ENCODE measurements around the gene SERPINA3. TPM values are rescaled to one million over a fixed set of nuclear protein-coding genes. Genes with fewer than 3 reads are reported as not detected.
"Not testable (repeated sequence)": the region's sequence is repeated elsewhere in the genome, so short reads cannot be mapped to it uniquely, and the experiment has no call there.

Gene SERPINA3
- total RNA-seq, 1 donor from 2014 or later: 1.5 TPM

- DNase-seq (ENCODE audit: low read depth, low spot score): no peak
These were observed 27.5 kb upstream of the SERPINA3 start for GRCh38 chr14:94584591-94585280.

GRCh38 chr14:94586635-94587034, 25.6 kb upstream of the SERPINA3 start:
- no peak for DNase-seq (ENCODE audit: low read depth, low spot score)

- no peak for DNase-seq (ENCODE audit: low read depth, low spot score)
These were observed 23.9 kb upstream of the SERPINA3 start for GRCh38 chr14:94588311-94588710.

GRCh38 chr14:94591073-94591472, 21.1 kb upstream of the SERPINA3 start:
- no peak for DNase-seq (ENCODE audit: low read depth, low spot score)

GRCh38 chr14:94591871-94592270, 20.3 kb upstream of the SERPINA3 start:
- no peak for DNase-seq (ENCODE audit: low read depth, low spot score)

GRCh38 chr14:94592457-94592856, 19.7 kb upstream of the SERPINA3 start:
- DNase-seq (ENCODE audit: low read depth, low spot score): no peak

GRCh38 chr14:94593376-94593748, 18.8 kb upstream of the SERPINA3 start:
- DNase-seq (ENCODE audit: low read depth, low spot score): no peak

GRCh38 chr14:94593749-94594431, 18.3 kb upstream of the SERPINA3 start:
- no peak for DNase-seq (ENCODE audit: low read depth, low spot score)

GRCh38 chr14:94594441-94594840, 17.8 kb upstream of the SERPINA3 start:
- DNase-seq (ENCODE audit: low read depth, low spot score): no peak

- DNase-seq (ENCODE audit: low read depth, low spot score): no peak
These were observed 16.3 kb upstream of the SERPINA3 start for GRCh38 chr14:94595912-94596311.

- DNase-seq (ENCODE audit: low read depth, low spot score): no peak
These were observed 15.8 kb upstream of the SERPINA3 start for GRCh38 chr14:94596361-94596760.

- DNase-seq (ENCODE audit: low read depth, low spot score): no peak
These were observed 14.4 kb upstream of the SERPINA3 start for GRCh38 chr14:94597788-94598187.

GRCh38 chr14:94598506-94598815, 13.7 kb upstream of the SERPINA3 start:
- DNase-seq (ENCODE audit: low read depth, low spot score): no peak

- peak; percentile 85 for DNase-seq (ENCODE audit: low read depth, low spot score)
These were observed 13.2 kb upstream of the SERPINA3 start for GRCh38 chr14:94598816-94599655.

- no peak for DNase-seq (ENCODE audit: low read depth, low spot score)
These were observed 12.6 kb upstream of the SERPINA3 start for GRCh38 chr14:94599656-94600004.

GRCh38 chr14:94600148-94600545, 12.0 kb upstream of the SERPINA3 start:
- no peak for DNase-seq (ENCODE audit: low read depth, low spot score)

GRCh38 chr14:94601884-94602391, 10.3 kb upstream of the SERPINA3 start:
- DNase-seq (ENCODE audit: low read depth, low spot score): peak; percentile 52

GRCh38 chr14:94602722-94603121, 9.5 kb upstream of the SERPINA3 start:
- DNase-seq (ENCODE audit: low read depth, low spot score): no peak

- no peak for DNase-seq (ENCODE audit: low read depth, low spot score)
These were observed 6.8 kb upstream of the SERPINA3 start for GRCh38 chr14:94605361-94605760.

- DNase-seq (ENCODE audit: low read depth, low spot score): not testable (repeated sequence)
These were observed 3.2 kb upstream of the SERPINA3 start for GRCh38 chr14:94608966-94609365.

GRCh38 chr14:94611179-94611578, 1.0 kb upstream of the SERPINA3 start:
- DNase-seq (ENCODE audit: low read depth, low spot score): no peak

All from pulmonary artery endothelial cell (primary cell).